Fibroblast of pulmonary artery (primary cell): ENCODE results near the gene TMEM62.

Source experiments
- DNase-seq: peaks from one replicate; pipeline ENCODE4 v3.0.0-alpha.2; 2010; ENCODE audit warnings: low read depth
- H3K4me3 ChIP-seq: replicated peaks from 2 replicates; pipeline ENCODE4 v1.5.1; 2011; ENCODE audit warnings: low read depth, mild to moderate bottlenecking, control low read depth, low read length, moderate library complexity
- TF ChIP-seq, protein P1 (sequence below): IDR thresholded peaks from 2 replicates; pipeline ENCODE4 v1.5.1; 2011; ENCODE audit warnings: mild to moderate bottlenecking, control low read depth, low read length, inconsistent platforms; ENCODE audit errors: missing control alignments

TMEM62 gene

GRCh38 chr15:43133430-43134156, at the start of gene TMEM62:
Gene TMEM62, plus strand, starts transcription at chr15:43133586. Its CDS starts 217 bp downstream, at chr15:43133803.
- peak; percentile 50 for DNase-seq
- peak within 1 kb of the TSS; percentile 73 for H3K4me3 ChIP-seq
- TF ChIP-seq, protein P1, sequence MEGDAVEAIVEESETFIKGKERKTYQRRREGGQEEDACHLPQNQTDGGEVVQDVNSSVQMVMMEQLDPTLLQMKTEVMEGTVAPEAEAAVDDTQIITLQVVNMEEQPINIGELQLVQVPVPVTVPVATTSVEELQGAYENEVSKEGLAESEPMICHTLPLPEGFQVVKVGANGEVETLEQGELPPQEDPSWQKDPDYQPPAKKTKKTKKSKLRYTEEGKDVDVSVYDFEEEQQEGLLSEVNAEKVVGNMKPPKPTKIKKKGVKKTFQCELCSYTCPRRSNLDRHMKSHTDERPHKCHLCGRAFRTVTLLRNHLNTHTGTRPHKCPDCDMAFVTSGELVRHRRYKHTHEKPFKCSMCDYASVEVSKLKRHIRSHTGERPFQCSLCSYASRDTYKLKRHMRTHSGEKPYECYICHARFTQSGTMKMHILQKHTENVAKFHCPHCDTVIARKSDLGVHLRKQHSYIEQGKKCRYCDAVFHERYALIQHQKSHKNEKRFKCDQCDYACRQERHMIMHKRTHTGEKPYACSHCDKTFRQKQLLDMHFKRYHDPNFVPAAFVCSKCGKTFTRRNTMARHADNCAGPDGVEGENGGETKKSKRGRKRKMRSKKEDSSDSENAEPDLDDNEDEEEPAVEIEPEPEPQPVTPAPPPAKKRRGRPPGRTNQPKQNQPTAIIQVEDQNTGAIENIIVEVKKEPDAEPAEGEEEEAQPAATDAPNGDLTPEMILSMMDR: no peak

GRCh38 chr15:43085921-43086320, 47.5 kb upstream of the TMEM62 start:
- no peak overlapping the region for H3K4me3 ChIP-seq
- peak; percentile 16 for DNase-seq
- TF ChIP-seq, protein P1: no peak

DNA sequence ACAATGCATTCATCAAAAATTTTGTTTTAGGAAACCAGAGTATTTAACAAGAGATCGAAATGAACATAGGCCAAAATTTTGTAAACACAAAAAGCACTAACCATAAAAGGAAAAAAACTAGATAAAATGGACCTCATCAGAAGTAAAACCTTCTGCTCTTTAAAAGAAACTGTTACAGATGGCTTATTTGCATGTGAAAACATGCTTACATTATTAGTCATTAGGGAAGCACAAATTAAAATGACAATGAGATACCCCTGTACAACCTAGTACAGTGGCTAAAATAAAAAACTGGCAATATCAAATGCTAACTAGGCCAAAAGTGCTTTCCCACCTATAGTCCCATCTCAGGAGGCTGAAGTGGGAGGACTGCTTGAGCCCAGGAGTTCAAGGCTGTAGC, 46.8 kb upstream of the TMEM62 start:
- TF ChIP-seq, protein P1: no peak
- no peak overlapping the region for H3K4me3 ChIP-seq
- DNase-seq: no peak

DNA sequence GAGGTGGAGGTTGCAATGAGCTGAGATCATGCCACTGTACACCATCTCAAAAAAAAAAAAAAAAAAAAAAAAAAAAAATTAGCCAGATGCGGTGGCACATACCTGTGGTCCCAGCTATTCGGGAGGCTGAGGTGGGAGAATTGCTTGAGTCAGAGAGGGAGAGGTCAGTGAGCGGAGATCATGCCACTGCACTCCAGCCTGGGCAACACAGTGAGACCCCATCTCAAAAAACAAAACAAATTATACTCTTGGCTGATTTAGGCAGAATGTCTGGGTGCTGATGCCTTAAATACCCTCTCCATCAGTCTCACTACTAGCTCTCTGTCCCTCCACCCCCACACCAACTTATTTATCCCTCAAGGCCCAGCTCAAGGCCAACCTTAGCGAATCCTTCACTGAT, 41.5 kb upstream of the TMEM62 start:
- H3K4me3 ChIP-seq: no peak overlapping the region
- TF ChIP-seq, protein P1: no peak

GRCh38 chr15:43093026-43093425, 40.4 kb upstream of the TMEM62 start:
- DNase-seq: peak; percentile 59
- TF ChIP-seq, protein P1: no peak
- no peak overlapping the region for H3K4me3 ChIP-seq

More for the DNA sequence above, 41.5 kb upstream of the TMEM62 start:
- DNase-seq: no peak

- no peak for DNase-seq
- no peak overlapping the region for H3K4me3 ChIP-seq
- TF ChIP-seq, protein P1: no peak
Measured at GRCh38 chr15:43094416-43095030, 38.9 kb upstream of the TMEM62 start.
